NCI-H345 (cell line): ENCODE measurements around the gene PDLIM3.
A peak's percentile ranks its signal among the peaks of the same experiment; 100 is the strongest.
"Not testable (repeated sequence)": the region's sequence is repeated elsewhere in the genome, so short reads cannot be mapped to it uniquely, and the experiment has no call there.

ENCODE experiments used
- DNase-seq: peaks from one replicate; lab custom pipeline; 2025; lab: John Stamatoyannopoulos, UW

The PDLIM3 gene

GRCh38 chr4:185520119-185520518, 15.2 kb downstream of the PDLIM3 start:
- DNase-seq, result no peak

DNA sequence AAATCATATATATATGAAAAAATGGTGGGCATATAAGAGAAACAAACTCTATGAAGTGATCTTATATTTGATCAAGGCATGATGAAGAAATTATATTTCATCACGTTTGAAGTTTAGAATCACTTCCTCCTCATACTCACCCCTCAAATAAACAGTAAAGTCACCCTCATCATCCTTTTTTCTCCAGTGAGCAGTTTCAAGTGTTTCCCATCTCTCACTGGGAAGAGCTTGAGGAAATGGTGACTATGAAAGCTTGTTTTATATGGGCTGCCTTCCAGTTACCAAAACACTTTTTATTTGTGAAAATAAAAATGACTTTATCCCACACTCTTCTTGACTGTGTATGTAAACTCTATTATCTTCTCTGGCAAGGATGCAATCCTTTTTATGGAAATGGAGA, 16.8 kb downstream of the PDLIM3 start:
- no peak for DNase-seq

- DNase-seq, result no peak
These were observed 17.2 kb downstream of the PDLIM3 start for GRCh38 chr4:185518069-185518468.

DNA sequence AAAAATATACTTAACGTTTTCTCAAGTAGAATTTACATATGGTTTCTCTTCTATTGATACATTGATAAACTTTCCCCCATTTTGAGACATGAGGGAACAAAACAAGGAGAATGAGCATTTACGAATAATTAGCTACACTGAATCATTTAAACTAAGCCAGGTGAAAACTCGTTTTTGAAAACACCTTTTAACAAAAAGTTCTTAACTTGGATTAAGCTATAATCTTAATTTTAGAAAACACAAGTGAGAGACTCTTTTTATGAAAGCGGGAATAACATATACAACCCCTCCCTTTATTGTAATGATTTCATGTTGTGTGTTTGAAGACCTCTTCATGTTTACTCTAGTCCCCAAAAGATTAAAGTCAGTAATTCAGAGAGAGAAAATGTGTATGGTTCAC, 20.1 kb downstream of the PDLIM3 start:
- no peak for DNase-seq

DNA sequence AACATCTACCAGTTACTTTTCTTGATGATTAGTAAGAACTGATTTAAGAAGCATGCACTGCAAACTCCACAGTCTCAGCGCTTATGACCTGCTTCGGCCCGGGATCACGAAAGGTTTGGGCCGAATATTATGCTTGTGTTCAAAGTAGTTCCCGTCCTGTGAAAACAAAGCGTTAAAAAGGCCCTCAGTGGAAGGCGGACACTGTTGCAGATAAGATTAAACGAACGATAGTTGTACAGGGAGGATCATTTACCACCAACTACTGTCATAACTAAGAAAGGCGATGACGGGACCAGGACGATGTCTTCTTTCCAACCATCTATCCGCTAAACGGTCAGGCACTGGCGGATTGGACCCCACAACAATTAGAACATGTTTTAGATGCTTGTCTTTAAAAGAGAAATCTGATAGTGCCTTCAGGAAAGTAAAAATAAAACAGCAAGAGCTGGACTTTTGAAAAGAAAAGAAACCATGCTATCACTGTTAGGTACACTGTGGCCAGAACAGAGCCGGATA, 21.1 kb downstream of the PDLIM3 start:
- no peak for DNase-seq

- no peak for DNase-seq
These were observed 21.7 kb downstream of the PDLIM3 start for GRCh38 chr4:185513489-185514181.

- DNase-seq, result no peak
These were observed 22.8 kb downstream of the PDLIM3 start for GRCh38 chr4:185512516-185512915.

DNA sequence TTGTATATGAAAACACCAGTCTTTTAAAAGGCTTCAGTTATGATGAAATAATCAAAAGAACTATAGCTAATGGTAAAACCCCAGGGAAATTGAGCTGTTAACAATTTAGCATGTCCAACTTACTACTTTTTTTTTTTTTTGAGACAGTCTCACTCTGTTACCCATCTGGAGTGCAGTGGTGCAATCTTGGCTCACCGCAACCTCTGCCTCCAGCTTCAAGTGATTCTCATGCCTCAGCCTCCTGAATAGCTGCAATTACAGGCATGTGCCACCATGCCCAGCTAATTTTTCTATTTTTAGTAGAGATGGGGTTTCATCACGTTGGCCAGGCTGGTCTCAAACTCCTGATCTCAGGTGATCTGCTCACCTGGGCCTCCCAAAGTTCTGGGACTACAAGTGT, 24.1 kb downstream of the PDLIM3 start:
- DNase-seq, result not testable (repeated sequence)

- DNase-seq, result no peak
These were observed 24.5 kb downstream of the PDLIM3 start for GRCh38 chr4:185510806-185511205.

- DNase-seq, result peak; percentile 55
These were observed 27.1 kb downstream of the PDLIM3 start for GRCh38 chr4:185508181-185508580.

DNA sequence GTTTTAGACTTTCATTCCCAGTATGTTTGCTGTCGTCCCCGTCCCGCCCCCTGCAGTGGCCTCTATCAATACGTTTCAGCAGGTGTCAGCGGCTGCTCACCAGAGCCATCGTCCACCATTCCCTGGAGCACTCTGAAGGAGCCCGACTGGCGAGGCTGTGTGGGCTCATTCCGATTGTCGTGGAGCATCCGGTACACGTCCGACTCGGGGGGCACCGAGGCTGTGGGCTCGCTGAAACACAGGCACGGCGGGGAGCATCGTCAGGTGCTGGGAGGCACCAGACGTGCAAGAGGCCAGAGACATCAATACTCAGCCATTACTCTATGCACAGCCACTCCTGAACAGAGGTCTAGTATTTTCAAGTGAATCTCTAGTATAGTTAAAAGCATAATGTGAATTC, 28.9 kb downstream of the PDLIM3 start:
- no peak for DNase-seq

DNA sequence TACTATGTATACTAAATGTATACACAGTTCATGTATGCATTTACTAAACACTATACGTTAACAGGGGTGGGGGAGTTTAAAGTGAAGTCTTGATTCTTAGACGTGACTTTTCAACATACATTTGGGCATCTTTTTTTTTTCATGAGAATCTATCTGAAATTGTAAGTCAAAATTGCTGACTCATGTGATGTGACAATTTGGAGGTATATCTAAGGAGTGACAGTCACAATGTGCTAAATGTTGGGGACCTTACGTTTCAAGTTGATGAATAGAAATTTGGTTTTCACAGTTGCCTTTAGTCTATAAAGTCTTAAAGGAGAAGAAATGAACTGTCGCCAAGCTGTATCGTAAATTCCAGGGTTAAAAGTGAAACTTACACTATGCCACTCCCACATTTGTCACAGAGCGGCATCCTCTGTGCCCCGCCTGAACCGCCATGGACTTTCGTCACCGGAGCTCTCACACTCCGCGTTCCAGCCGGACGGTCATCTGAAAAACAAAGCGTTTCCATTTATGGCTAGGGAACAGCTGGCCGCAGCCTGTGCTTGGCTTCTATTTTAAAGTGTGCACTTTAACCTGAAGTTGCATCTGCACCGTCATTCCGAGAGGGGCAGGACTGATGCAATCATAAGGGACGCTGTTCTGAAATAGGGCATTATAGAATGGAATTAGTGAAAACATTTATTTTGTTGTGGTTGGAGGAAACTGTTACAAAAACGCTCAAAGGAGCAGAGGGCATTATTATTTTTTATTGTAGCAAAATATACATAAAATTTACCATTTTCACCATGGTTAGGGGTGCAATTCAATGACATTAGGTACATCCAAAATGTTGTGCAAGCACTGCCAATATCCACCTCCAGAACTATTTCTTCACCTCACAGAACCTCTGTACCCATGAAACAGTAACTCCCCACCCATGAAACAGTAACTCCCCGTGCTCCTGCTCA, 30.9 kb downstream of the PDLIM3 start:
- no peak for DNase-seq

GRCh38 chr4:185502386-185502785, 32.9 kb downstream of the PDLIM3 start:
- peak; percentile 55 for DNase-seq

GRCh38 chr4:185500576-185500975, 34.7 kb downstream of the PDLIM3 start:
- DNase-seq, result no peak

DNA sequence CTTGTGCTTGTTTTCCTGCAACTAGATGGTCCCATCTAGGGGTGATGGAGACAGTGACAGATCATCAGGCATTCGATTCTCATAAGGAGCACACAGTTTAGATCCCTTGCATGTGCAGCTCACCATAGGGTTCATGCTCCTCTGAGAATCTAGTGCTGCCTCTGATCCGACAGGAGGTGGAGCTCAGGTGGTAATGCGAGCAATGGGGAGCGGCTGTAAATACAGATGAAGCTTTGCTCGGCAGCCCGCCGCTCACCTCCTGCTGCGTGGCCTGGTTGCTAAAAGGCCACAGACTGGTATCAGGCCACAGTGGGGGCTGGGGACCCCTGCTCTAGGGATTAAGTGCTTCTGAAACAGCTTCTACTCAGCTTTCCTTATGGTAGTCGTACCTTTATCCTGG, 35.3 kb downstream of the PDLIM3 start:
- no peak for DNase-seq

DNA sequence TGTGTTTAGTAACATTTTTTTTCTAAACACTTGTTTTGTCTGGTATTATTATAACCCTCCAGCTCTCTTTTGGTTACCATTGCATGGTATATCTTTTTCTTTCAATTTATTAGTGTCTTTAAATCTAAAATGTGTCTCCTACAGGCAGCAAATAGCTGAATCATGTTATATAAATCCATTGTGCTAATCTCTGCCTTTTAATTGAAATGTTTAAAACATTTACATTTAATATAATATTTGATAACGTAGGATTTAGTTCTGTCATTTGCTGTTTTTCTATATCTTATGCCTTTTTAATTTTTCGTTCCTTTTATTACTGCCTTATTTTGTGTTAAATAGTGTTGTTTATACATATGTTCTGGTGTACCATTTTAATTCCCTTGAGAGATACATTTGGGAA, 46.7 kb downstream of the PDLIM3 start:
- DNase-seq, result no peak

DNA sequence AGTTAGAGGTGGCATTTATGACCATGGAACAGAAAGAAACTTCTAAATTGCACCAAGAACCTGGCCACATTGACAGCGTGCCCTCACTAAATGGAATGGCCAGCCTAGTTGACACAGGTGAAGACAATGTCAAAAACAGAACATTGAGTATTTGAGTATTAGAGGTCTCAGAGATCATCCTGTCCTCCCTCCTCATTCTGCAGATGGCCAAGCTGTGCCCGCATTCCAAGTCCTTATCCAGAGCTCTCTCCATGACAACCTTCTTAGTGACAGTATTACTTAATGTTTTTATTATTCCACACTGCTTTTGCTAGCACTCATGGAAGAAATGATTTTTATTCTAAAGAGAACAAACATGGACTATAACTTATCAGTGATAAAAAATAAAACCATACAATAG, 53.9 kb downstream of the PDLIM3 start:
- DNase-seq, result no peak

DNA sequence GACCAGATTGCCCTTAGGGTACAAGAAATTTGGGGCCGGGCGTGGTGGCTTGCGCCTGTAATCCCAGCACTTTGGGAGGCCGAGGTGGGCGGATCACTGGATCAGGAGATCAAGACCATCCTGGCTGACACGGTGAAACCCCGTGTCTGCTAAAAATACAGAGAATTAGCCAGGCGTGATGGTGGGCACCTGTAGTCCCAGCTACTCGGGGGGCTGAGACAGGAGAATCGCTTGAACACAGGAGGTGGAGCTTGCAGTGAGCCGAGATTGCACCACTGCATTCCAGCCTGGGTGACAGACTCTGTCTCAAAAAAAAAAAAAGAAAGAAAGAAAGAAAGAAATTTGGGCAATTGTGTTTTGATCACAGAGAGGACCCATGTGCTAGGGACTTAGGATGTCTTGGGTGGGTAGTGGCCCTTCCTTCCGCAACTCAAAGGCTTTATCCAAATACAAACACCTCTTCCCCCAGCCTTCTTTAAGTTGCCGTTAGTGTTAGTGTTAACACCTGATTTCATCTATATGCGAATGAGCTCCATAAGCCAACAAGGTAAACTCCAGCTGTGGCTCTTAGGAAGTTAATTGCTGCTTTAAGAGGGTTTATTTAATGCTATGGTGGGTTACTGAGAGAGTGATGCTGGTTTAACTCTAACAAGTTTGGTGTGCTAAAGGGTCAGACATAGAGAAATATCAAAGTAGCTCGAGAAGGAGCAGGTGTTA, 55.1 kb downstream of the PDLIM3 start:
- no peak for DNase-seq

DNA sequence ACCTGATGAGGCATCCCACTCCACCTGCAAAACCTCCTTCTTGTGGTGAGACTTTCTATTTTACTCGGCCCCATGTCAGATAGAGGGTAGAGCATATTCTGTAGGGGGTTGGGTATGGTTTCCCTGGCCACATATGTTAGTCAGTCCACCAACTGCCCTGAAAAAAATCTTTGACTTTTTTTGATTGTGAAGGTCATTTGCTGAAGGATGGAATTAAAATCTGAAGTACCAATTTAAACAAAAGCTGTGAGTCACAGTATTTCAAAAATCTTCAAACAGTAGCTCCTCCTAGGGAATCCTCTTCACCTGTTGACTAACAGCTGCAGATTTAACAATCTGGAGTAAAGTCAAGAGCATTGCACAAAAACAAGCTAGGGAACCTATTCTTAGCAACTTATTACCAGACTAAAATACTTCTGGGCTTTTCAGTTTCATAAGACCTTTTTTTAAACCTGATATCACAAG, 55.8 kb downstream of the PDLIM3 start:
- peak; percentile 7 for DNase-seq

DNA sequence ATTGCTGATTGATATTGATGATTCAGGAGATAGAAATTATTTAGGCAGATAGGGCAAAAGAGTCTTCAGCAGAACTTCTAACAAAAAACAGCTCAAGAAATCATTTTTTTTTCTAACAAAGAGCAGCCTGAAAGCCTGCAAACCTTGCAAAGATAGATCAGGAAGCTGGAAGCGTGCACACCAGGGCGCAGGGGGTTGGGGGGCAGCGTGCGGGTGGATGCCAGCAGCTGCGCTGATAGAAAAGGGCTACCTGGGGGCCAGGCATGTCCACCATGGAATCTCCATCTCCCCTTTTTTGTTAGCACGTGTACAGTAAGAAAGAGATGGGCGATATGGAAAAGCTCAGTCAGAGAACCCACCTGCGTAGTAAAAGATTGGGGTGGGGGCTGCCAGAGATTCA, 62.1 kb downstream of the PDLIM3 start:
- DNase-seq, result no peak

DNA sequence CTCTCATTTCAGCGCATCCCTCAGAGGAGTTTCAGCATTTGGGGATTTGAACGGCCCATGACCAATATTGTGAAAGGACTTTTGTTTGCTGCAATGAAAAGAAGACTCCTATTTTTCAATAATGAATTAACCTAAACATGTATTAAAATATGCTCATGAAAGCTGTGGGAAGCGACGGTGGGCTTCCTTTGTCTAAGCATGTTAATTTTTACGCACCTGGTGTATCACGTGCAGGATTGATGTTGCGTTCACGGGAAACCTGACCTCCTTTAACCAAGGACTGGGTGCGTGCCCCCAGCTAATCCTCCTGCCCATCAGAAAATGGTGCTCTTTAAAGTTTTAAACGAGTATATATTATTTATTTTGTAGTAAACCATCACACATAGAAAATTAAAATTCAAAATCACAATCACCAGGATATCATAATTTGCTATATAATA, 63.2 kb downstream of the PDLIM3 start:
- DNase-seq, result peak; percentile 13
